Measurements from ENCODE around the gene AHRR. TPM values are rescaled to one million over a fixed set of nuclear protein-coding genes. Genes with fewer than 3 reads are reported as not detected.

Gene AHRR
- total RNA-seq, 2 donors from 2014 or later: 0.12 to 0.30 TPM

DNA sequence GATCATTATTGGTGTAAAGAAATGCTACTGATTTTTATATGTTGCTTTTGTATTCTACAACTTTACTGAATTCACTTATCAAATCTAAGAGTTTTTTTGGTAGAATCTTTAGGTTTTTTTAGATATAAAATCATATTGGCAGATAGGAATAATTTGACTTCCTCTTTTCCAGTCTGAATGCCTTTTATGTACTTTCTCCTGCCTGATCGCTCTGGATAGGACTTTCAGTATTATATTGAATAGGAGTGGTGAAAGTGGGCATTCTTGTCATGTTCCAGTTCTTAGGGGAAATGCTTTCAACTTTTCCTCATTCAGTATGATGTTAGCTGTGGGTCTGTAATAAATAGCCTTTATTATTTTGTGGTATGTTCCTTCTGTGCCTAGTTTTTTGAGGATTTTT, 8.3 kb downstream of the AHRR start:
- no peak for DNase-seq (ENCODE audit: low spot score)
- H3K36me3 ChIP-seq: no peaks in the 10 kb centered on the region
- no peak for TF ChIP-seq CTCF (IDR thresholded peaks at IDR 0.05)
- H3K27ac ChIP-seq: no peak overlapping the region
- no peak overlapping the region for H3K4me3 ChIP-seq
- no peaks in the 10 kb centered on the region for H3K4me1 ChIP-seq
- H3K27me3 ChIP-seq: no peaks in the 10 kb centered on the region
- H3K9me3 ChIP-seq: no peaks in the 10 kb centered on the region

DNA sequence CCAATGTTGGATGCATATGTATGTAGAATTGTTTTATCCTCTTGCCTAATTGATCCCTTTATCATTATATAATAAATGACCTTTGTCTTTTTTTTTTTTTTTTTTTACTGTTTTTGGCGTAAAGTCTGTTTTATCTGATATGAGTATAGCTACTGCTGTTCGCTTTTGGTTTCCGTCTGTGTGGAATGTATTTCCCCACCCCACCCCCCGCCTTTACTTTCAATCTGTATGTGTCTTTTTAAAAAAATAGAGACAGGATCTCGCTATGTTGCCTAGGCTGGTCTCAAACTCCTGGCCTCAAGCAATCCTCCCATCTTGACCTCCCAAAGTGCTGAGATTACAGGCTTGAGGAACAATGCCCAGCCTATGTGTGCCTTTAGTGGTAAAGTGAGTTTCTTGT, 11.3 kb downstream of the AHRR start:
- H3K36me3 ChIP-seq: no peaks in the 10 kb centered on the region
- TF ChIP-seq CTCF (IDR thresholded peaks at IDR 0.05): no peak
- no peaks in the 10 kb centered on the region for H3K4me1 ChIP-seq
- H3K27ac ChIP-seq: no peak overlapping the region
- no peaks in the 10 kb centered on the region for H3K27me3 ChIP-seq
- no peak overlapping the region for H3K4me3 ChIP-seq
- no peaks in the 10 kb centered on the region for H3K9me3 ChIP-seq
- DNase-seq (ENCODE audit: low spot score): no peak

DNA sequence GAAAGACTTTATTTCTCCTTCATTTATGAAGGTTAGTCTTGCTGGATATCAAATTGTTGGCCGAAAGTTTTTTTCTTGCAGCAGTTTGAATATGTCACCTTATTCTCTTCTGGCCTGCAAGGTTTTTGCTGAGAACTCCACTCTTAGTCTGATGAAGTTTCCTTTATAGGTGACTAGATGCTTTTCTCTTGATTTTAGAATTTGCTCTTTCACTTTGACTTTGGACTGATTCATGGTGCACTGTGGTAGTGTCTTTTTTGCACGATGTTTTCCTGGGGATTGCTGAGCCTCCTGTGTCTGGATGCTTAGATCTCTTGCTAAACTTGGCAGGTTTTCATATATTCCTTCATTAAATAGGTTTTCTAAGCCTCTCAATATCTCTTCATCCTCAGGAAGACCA, 12.4 kb downstream of the AHRR start:
- DNase-seq (ENCODE audit: low spot score): no peak
- Histone ChIP-seq H3K4me1 (no peaks in the 10 kb centered on the region), H3K27ac (no peak overlapping the region), H3K9me3 (no peaks in the 10 kb centered on the region), H3K4me3 (no peak overlapping the region), H3K36me3 (no peaks in the 10 kb centered on the region), H3K27me3 (no peaks in the 10 kb centered on the region)
- TF ChIP-seq CTCF (IDR thresholded peaks at IDR 0.05): no peak

- no peaks in the 10 kb centered on the region for H3K27me3 ChIP-seq
- no peaks in the 10 kb centered on the region for H3K9me3 ChIP-seq
- H3K36me3 ChIP-seq: no peaks in the 10 kb centered on the region
- H3K27ac ChIP-seq: no peak overlapping the region
- no peak overlapping the region for H3K4me3 ChIP-seq
- DNase-seq (ENCODE audit: low spot score): no peak
- no peaks in the 10 kb centered on the region for H3K4me1 ChIP-seq
- TF ChIP-seq CTCF (IDR thresholded peaks at IDR 0.05): no peak
These were observed 13.6 kb downstream of the AHRR start for GRCh38 chr5:334903-335739.

DNA sequence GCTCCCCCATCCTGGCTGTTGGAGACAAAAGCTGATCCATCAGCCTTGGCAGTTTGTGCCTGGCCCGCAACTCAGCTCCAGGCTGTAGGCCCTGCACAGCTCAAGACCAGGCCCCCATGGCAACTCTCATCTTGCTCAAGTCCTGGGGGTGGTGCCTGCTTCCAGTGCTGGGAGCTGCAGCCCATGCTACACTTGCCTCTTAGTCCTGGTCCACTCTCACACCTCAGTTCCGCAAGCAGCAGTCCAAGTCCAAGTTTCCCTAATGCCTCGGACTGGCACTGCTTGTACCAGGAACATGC, 14.2 kb downstream of the AHRR start:
- Histone ChIP-seq H3K9me3 (no peaks in the 10 kb centered on the region), H3K36me3 (no peaks in the 10 kb centered on the region), H3K4me3 (no peak overlapping the region), H3K27ac (no peak overlapping the region), H3K4me1 (no peaks in the 10 kb centered on the region), H3K27me3 (no peaks in the 10 kb centered on the region)
- DNase-seq (ENCODE audit: low spot score): no peak
- no peak for TF ChIP-seq CTCF (IDR thresholded peaks at IDR 0.05)

DNA sequence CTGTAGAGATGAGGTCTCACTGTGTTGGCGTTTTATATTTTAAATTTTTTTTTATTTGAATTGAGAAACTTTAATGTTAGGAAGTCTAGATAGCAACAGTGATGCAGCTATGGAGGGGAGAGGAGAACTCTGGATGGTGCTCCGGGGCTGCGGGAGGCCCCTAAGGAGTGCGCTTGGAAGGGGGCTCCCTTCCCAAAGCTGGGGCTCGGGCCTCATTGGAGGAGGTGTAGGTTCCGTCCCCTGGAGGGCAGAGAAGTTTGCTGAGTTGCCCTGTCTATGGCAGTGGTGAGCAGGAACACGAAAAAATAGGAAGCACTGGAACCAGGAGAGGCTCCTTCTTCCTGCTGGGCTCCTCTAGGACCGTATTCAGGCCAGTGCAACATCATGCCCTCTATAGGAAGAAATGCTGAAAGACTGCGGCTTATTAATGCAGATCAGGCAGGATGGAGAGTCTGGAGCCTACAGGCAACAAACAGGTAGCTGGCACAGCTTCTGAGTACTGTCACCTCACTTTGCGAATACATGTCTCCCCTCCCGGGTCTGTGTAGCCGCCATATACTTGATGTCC, 16.1 kb downstream of the AHRR start:
- no peaks in the 10 kb centered on the region for H3K4me1 ChIP-seq
- no peaks in the 10 kb centered on the region for H3K9me3 ChIP-seq
- no peak overlapping the region for H3K27ac ChIP-seq
- no peak overlapping the region for H3K4me3 ChIP-seq
- no peak for TF ChIP-seq CTCF (IDR thresholded peaks at IDR 0.05)
- no peaks in the 10 kb centered on the region for H3K27me3 ChIP-seq
- no peak for DNase-seq (ENCODE audit: low spot score)
- H3K36me3 ChIP-seq: no peaks in the 10 kb centered on the region
